ENCODE results near the gene FYN.

- TF ChIP-seq CTCF (IDR thresholded peaks at IDR 0.05; ENCODE audit: low read depth, low read length, missing input control) (no peak), REST (IDR thresholded peaks at IDR 0.05) (no peak), YY1 (IDR thresholded peaks at IDR 0.05) (no peak), RXRA (IDR thresholded peaks at IDR 0.05) (no peak), MAX (IDR thresholded peaks at IDR 0.05) (no peak), HNF4A (conservative IDR thresholded peaks at IDR 0.05) (no peak), RAD21 (IDR thresholded peaks at IDR 0.05) (no peak), EGR1 (IDR thresholded peaks at IDR 0.05; ENCODE audit: low read depth in 2 of 2) (no peak), TAF1 (conservative IDR thresholded peaks at IDR 0.05) (no peak), ZBTB33 (IDR thresholded peaks at IDR 0.05) (no peak), FOXA2 (IDR thresholded peaks at IDR 0.05) (no peak)
Measured at GRCh38 chr6:111707773-111708172, 165.5 kb downstream of the FYN start.
